Measurements from ENCODE around the gene PUS3. TPM values are rescaled to one million over a fixed set of nuclear protein-coding genes. Genes with fewer than 3 reads are reported as not detected.

PUS3 gene
- total RNA-seq, 4 donors from 2014 or later = 9.2 to 11.9 (median 10.7) TPM

DNA sequence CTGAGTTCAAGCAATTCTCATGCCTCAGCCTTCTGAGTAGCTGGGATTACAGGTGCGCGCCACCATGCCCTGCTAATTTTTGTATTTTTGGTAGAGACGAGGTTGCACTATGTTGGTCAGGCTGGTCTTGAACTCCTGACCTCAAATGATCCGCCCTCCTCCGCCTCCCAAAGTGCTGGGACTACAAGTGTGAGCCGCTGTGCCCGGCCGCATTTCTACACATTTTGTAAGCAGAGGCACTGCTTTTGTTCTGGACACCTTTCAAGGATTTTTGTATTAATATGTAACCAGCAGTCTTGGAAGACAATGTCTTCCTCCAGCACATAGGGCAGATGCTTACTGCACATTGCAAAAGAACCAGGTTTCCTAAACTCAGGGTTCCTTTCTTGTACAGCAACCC is 31.5 kb upstream of the PUS3 start:
- TF ChIP-seq POLR2A (IDR thresholded peaks at IDR 0.05) (no peak), CTCF (IDR thresholded peaks at IDR 0.05) (no peak)
- peaks cover 0 to 15% (median 5%) of the 10 kb centered on the region in 3 donors for H3K4me1 ChIP-seq
- intact Hi-C loops (cut with DNase I) = no loop called here
- H3K36me3 ChIP-seq = no peaks in the 10 kb centered on the region
- no peak for DNase-seq
- 92 to 96% methylated on average over 8 of the region's 8 CpGs for WGBS, 2 donors
- no peak overlapping the region for H3K27ac ChIP-seq
- H3K9me3 ChIP-seq = no peaks in the 10 kb centered on the region
- no peak overlapping the region for H3K4me3 ChIP-seq
- peaks cover 0 to 5% (median 0%) of the 10 kb centered on the region in 4 donors for H3K27me3 ChIP-seq

DNA sequence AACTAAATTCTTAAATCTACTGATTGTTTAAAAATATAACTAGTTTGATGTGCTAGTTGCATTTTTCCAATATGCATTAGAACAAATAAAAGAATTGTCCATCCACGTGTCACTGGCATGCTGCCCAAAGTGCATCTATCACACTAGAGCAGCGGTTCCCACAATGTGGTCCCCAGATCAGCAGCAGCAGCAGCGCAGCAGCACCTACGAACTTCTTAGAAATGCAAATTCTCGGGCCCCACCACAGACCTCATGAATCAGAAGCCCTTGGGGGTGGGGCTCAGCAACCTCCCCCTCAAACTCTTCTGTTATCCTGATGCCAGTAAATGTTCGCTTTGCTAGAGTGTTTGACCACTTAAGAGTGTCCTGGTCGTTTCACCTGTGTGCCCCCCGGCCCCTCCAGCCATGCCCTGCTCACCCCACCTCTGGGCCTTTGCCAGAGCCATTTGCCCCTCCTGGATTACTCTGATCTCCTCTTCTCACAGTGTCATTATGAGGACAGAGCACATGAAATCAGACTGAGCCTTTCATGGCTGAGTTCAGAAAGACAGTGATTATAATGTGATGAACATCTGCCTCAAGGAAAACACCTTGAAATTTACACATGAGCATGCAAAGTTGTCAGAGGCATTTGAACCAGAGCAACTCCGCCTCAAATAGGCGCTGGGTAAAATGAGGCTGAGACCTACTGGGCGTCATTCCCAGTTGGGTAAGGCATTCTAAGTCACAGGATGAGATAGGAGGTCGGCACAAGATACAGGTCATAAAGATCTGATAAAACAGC is 30.2 kb upstream of the PUS3 start:
- intact Hi-C loops (cut with DNase I) = no loop called here
- H3K27me3 ChIP-seq = peaks cover 0 to 8% (median 0%) of the 10 kb centered on the region in 4 donors

DNA sequence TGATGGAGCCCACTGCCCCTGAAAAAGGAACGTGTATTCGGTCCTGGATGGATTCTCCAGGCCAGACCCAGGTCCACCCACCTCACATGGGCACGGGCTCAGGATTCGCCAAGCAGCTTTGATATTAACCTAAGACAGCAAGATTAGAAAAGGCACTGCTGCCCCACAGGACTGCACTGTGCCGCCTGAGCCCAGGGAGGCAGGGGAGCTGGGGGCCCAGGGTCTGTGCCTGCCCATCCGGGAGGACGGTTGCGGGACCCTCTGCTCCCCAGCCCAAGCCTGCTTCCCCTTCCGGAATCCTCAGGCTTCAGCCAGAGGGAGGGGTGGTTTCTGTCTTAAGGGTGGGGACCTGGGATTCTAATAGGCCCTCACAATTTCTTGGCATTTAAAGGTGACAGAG is 29.3 kb upstream of the PUS3 start:
- no peak for DNase-seq
- Histone ChIP-seq H3K9me3 (no peaks in the 10 kb centered on the region), H3K4me3 (no peak overlapping the region), H3K27ac (no peak overlapping the region), H3K4me1 (peaks cover 0 to 7% (median 5%) of the 10 kb centered on the region in 3 donors), H3K27me3 (peaks cover 0 to 8% (median 0%) of the 10 kb centered on the region in 4 donors), H3K36me3 (no peaks in the 10 kb centered on the region)
- WGBS, 2 donors = 68 to 80% methylated on average over 2 to 4 of the region's 9 CpGs
- TF ChIP-seq CTCF (IDR thresholded peaks at IDR 0.05) (no peak), POLR2A (IDR thresholded peaks at IDR 0.05) (no peak)
- intact Hi-C loops (cut with DNase I) = no loop called here

More for the DNA sequence above, 30.2 kb upstream of the PUS3 start:
- no peaks in the 10 kb centered on the region for H3K36me3 ChIP-seq
- no peak overlapping the region for H3K27ac ChIP-seq
- no peak for TF ChIP-seq POLR2A (IDR thresholded peaks at IDR 0.05)
- no peak for DNase-seq
- no peak overlapping the region for H3K4me3 ChIP-seq
- H3K9me3 ChIP-seq = no peaks in the 10 kb centered on the region
- H3K4me1 ChIP-seq = peaks cover 0 to 7% (median 5%) of the 10 kb centered on the region in 3 donors
- WGBS, 2 donors = 72 to 73% methylated on average over 9 to 12 of the region's 12 CpGs

DNA sequence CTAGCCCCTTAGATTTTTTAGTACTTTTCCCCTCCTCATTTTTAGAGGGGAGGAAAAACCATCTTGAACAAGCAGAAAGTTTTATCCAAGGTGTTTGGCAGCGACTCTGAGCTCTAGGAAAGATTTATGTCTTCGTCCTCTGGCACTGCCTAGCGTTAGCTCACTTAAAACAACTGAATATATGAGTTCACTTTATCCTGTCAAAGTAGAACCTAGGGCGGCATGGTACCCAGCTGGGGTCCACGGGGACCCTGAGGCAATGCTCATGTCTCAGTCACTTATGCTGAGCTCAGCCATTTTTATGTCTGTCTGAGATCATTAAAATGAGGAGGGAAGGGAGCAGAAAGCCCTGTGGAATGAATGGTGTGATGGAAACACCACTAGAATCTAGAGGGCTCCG is 28.7 kb upstream of the PUS3 start:
- H3K36me3 ChIP-seq = no peaks in the 10 kb centered on the region
- peaks cover 0 to 10% (median 0%) of the 10 kb centered on the region in 4 donors for H3K27me3 ChIP-seq
- H3K4me1 ChIP-seq = peaks cover 0 to 7% (median 5%) of the 10 kb centered on the region in 3 donors
- no peak overlapping the region for H3K27ac ChIP-seq
- WGBS, 2 donors = 62 to 69% methylated on average over 6 of the region's 6 CpGs
- no peak overlapping the region for H3K4me3 ChIP-seq
- DNase-seq = no peak
- H3K9me3 ChIP-seq = no peaks in the 10 kb centered on the region
- TF ChIP-seq POLR2A (IDR thresholded peaks at IDR 0.05) (no peak), CTCF (IDR thresholded peaks at IDR 0.05) (no peak)
- intact Hi-C loops (cut with DNase I) = no loop called here

DNA sequence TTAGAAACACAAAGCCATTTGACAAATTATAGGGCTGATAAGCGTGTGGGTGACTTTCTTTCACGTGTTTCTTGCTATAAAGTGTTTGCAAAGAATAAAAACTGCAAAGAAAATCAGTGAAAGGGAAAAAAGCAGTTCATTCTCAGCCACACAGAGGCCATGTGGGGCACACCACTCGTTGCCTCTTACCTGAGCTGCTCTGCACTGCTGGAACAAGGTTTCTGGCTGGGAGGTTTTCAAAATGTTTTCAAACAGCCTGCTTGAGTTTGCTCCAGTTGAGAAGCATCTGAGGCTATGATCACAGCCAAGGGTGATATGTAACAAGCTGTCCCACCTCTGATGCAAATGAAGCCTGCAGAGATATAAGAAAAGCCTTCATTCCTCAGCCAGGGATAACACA is 28.1 kb upstream of the PUS3 start:
- TF ChIP-seq CTCF (IDR thresholded peaks at IDR 0.05) (no peak), POLR2A (IDR thresholded peaks at IDR 0.05) (no peak)
- intact Hi-C loops (cut with DNase I) = no loop called here
- H3K4me1 ChIP-seq = peaks cover 0 to 7% (median 5%) of the 10 kb centered on the region in 3 donors
- no peaks in the 10 kb centered on the region for H3K9me3 ChIP-seq
- H3K27ac ChIP-seq = no peak overlapping the region
- H3K27me3 ChIP-seq = peaks cover 0 to 13% (median 0%) of the 10 kb centered on the region in 4 donors
- 62 to 71% methylated on average over 3 of the region's 3 CpGs for WGBS, 2 donors
- no peak for DNase-seq
- no peak overlapping the region for H3K4me3 ChIP-seq
- H3K36me3 ChIP-seq = no peaks in the 10 kb centered on the region
